OCI-LY7 (cell line): Measurements from ENCODE around the gene DMRTC2. TPM values are rescaled to one million over a fixed set of nuclear protein-coding genes. Genes with fewer than 3 reads are reported as not detected.

Source experiments
- BruUV-seq: library from RNA; stranded (reverse); fragments of 400-500 nt; replicated peaks from 2 replicates; lab custom pipeline; 2021; lab: Mats Ljungman, UMichigan
- CTCF ChIA-PET: fragments of 300-600 bp; sonication (Branson Sonifier 250); formaldehyde crosslinking; loops from one replicate; lab custom pipeline; 2022; ENCODE audit warnings: antibody characterized with exemption; ENCODE audit not compliant: unreplicated experiment; lab: Charles Lee
- POLR2A ChIA-PET: fragments of 300-600 bp; sonication (Branson Sonifier 250); formaldehyde crosslinking; loops from one replicate; lab custom pipeline; 2022; ENCODE audit warnings: antibody characterized with exemption; lab: Charles Lee
- DNase-seq: peaks from one replicate; pipeline ENCODE4 v3.0.0-alpha.2; 2015; ENCODE audit warnings: low spot score
- H2AFZ ChIP-seq: fragments of 200-600 bp; sonication (generic), shearing (Covaris generic); 2 replicates; pipeline ENCODE4 v1.6.1; 2014; ENCODE audit warnings: mild to moderate bottlenecking, antibody characterized with exemption, low read length, moderate library complexity
- H3K27ac ChIP-seq: fragments of 200-600 bp; sonication (generic); 2 replicates; pipeline ENCODE4 v1.5.1; 2014; ENCODE audit warnings: mixed run types, low read depth, mild to moderate bottlenecking, moderate library complexity, low read length, inconsistent platforms; ENCODE audit not compliant: poor library complexity, severe bottlenecking
- H3K36me3 ChIP-seq: fragments of 200-600 bp; sonication (generic); 2 replicates; pipeline ENCODE4 v1.6.1; 2014; ENCODE audit warnings: mild to moderate bottlenecking, antibody characterized with exemption, low read length, moderate library complexity, mixed read lengths; ENCODE audit not compliant: insufficient read depth
- H3K4me1 ChIP-seq: fragments of 200-600 bp; sonication (generic); 2 replicates; pipeline ENCODE4 v1.5.1; 2014; ENCODE audit warnings: mild to moderate bottlenecking, low read length; ENCODE audit not compliant: insufficient read depth, poor library complexity, severe bottlenecking
- H3K4me2 ChIP-seq: fragments of 200-600 bp; sonication (generic); 2 replicates; pipeline ENCODE4 v1.6.1; 2014; ENCODE audit warnings: mild to moderate bottlenecking, low read length
- H3K4me3 ChIP-seq: fragments of 200-600 bp; sonication (generic); 2 replicates; pipeline ENCODE4 v1.5.1; 2014; ENCODE audit warnings: mild to moderate bottlenecking, low read depth, low read length; ENCODE audit not compliant: poor library complexity, severe bottlenecking
- H3K79me2 ChIP-seq: fragments of 200-600 bp; sonication (generic); 2 replicates; pipeline ENCODE4 v1.6.1; 2016; ENCODE audit warnings: low read depth, mild to moderate bottlenecking, low read length, moderate library complexity, mixed read lengths; ENCODE audit not compliant: insufficient read depth
- H3K9me2 ChIP-seq: fragments of 200-600 bp; sonication (generic); 2 replicates; pipeline ENCODE4 v1.6.1; 2016; ENCODE audit warnings: mild to moderate bottlenecking, low read length, mixed read lengths; ENCODE audit not compliant: insufficient read depth
- H3K9me3 ChIP-seq: fragments of 200-600 bp; sonication (generic); 2 replicates; pipeline ENCODE4 v1.6.1; 2014; ENCODE audit warnings: mild to moderate bottlenecking, mixed run types, low read length, mixed read lengths
- H4K20me1 ChIP-seq: fragments of 200-600 bp; sonication (generic); 2 replicates; pipeline ENCODE4 v1.6.1; 2014; ENCODE audit warnings: mild to moderate bottlenecking, antibody characterized with exemption, low read length, moderate library complexity, mixed read lengths; ENCODE audit not compliant: insufficient read depth
- EZH2phosphoT487 ChIP-seq: fragments of 200-600 bp; sonication (generic); IDR thresholded peaks from 2 replicates; pipeline ENCODE4 v1.6.1; 2018; ENCODE audit warnings: low read depth, borderline replicate concordance, mild to moderate bottlenecking, mixed run types, antibody characterized with exemption, low read length, moderate library complexity, mixed read lengths
- intact Hi-C: fragments of 100-400 bp; cut with micrococcal nuclease; formaldehyde crosslinking; loops from one replicate; pipeline ENCODE4 v1.10.0; 2022; ENCODE audit not compliant: unreplicated experiment
- total RNA-seq, 2 experiments: library from RNA; depleted of rRNA in 1 of 2; stranded (reverse); fragments of >200 nt in 1 of 2; shearing (Covaris generic) in 1 of 2; gene quantifications; 2 replicates each; pipeline ENCODE4 v1.2.3, GENCODE V29; 2014 to 2022
- TF ChIP-seq, protein P1 (sequence below): fragments of 200-600 bp; sonication (generic); conservative IDR thresholded peaks from 2 replicates; pipeline ENCODE4 v1.5.1; 2014; ENCODE audit warnings: mild to moderate bottlenecking, antibody characterized with exemption, low read length, moderate library complexity, mixed read lengths

The DMRTC2 gene
- total RNA-seq, 2 experiments from 2014 or later, result not detected

DNA sequence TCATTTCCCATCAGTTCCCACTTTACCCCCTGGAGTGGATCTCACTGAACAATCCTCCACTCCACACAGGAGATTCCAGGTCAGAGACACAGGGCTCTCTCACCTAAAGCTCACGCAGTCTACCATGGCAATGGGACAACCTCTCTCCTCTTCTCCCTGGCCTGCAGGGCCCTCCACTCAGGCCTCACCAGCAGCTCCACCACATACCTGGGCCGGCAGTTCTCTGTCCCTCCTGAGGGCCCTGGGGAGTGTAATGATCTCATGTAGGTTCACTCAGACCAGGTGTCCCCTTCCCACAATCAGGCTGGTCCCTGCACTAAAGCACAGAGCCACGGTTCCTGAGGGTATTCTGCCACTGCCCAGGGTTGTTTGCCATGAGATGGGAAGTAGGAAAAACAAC lies 32.9 kb upstream of the DMRTC2 start:
- Histone ChIP-seq H3K4me3 (no peak overlapping the region), H3K9me2 (no peaks in the 10 kb centered on the region), H3K4me1 (peaks cover 17% of the 10 kb centered on the region), H3K79me2 (no peaks in the 10 kb centered on the region), H3K36me3 (no peaks in the 10 kb centered on the region), H3K27ac (no peak overlapping the region), H3K4me2 (no peak overlapping the region), H2AFZ (no peak overlapping the region), H4K20me1 (no peaks in the 10 kb centered on the region), H3K9me3 (no peaks in the 10 kb centered on the region)
- TF ChIP-seq, protein P1, sequence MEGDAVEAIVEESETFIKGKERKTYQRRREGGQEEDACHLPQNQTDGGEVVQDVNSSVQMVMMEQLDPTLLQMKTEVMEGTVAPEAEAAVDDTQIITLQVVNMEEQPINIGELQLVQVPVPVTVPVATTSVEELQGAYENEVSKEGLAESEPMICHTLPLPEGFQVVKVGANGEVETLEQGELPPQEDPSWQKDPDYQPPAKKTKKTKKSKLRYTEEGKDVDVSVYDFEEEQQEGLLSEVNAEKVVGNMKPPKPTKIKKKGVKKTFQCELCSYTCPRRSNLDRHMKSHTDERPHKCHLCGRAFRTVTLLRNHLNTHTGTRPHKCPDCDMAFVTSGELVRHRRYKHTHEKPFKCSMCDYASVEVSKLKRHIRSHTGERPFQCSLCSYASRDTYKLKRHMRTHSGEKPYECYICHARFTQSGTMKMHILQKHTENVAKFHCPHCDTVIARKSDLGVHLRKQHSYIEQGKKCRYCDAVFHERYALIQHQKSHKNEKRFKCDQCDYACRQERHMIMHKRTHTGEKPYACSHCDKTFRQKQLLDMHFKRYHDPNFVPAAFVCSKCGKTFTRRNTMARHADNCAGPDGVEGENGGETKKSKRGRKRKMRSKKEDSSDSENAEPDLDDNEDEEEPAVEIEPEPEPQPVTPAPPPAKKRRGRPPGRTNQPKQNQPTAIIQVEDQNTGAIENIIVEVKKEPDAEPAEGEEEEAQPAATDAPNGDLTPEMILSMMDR, result no peak
- no peak for TF ChIP-seq EZH2phosphoT487
- BruUV-seq, result no TSS peak
- DNase-seq, result no peak
- ChIA-PET POLR2A (no interaction called here), CTCF (no interaction called here)
- intact Hi-C loops, result no loop called here

GRCh38 chr19:41813911-41814310 lies 30.9 kb upstream of the DMRTC2 start:
- ChIA-PET POLR2A (no interaction called here), CTCF (no interaction called here)
- peaks cover 15% of the 10 kb centered on the region for H3K4me1 ChIP-seq
- no TSS peak for BruUV-seq
- no peak overlapping the region for H3K27ac ChIP-seq
- TF ChIP-seq, protein P1, result no peak
- no peak for TF ChIP-seq EZH2phosphoT487
- no peak overlapping the region for H3K4me2 ChIP-seq
- H3K36me3 ChIP-seq, result no peaks in the 10 kb centered on the region
- intact Hi-C loops, result no loop called here
- H4K20me1 ChIP-seq, result no peaks in the 10 kb centered on the region
- H2AFZ ChIP-seq, result no peak overlapping the region
- H3K9me2 ChIP-seq, result no peaks in the 10 kb centered on the region
- no peak for DNase-seq
- H3K79me2 ChIP-seq, result no peaks in the 10 kb centered on the region
- no peaks in the 10 kb centered on the region for H3K9me3 ChIP-seq
- no peak overlapping the region for H3K4me3 ChIP-seq

DNA sequence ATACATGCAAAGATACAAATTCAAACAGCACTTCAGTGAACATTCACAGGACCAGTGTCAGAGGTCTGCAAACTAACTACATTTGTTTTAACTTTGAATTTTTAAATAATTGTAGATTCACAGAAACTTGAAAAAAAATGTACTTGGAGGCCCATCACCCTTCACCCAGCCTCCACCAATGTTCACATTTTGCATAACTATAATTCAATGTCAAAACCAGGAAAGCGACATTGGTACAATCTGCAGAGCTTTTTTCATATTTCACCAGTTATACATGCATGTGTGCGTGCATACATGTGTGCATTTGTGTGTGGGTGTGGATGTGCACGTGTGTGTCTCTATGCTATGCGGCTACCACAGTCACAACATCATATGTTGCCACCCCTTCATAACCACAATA lies 29.5 kb upstream of the DMRTC2 start:
- Histone ChIP-seq H2AFZ (no peak overlapping the region), H3K9me2 (no peaks in the 10 kb centered on the region), H3K4me2 (no peak overlapping the region), H4K20me1 (no peaks in the 10 kb centered on the region), H3K4me1 (peaks cover 12% of the 10 kb centered on the region), H3K79me2 (no peaks in the 10 kb centered on the region), H3K27ac (no peak overlapping the region), H3K4me3 (no peak overlapping the region), H3K36me3 (no peaks in the 10 kb centered on the region), H3K9me3 (no peaks in the 10 kb centered on the region)
- ChIA-PET CTCF (no interaction called here), POLR2A (no interaction called here)
- no peak for TF ChIP-seq EZH2phosphoT487
- TF ChIP-seq, protein P1, result no peak
- no peak for DNase-seq
- BruUV-seq, result no TSS peak
- intact Hi-C loops, result no loop called here
